Peyer's patch (tissue), 4 donors: ENCODE results near the gene CD68. TPM values are rescaled to one million over a fixed set of nuclear protein-coding genes. Genes with fewer than 3 reads are reported as not detected.

Experiments used
- DNase-seq, 3 donors: peaks; one replicate each; pipeline ENCODE4 v3.0.0-alpha.2; 2017 to 2019
- H3K27ac ChIP-seq, 4 donors: fragments of 200-600 bp; sonication (generic); one replicate each; pipeline ENCODE4 v1.5.1; 2016 to 2019
- H3K27me3 ChIP-seq, 2 donors: fragments of 200-600 bp; sonication (generic); one replicate each; pipeline ENCODE4 v1.5.1; 2019
- H3K36me3 ChIP-seq, 3 donors: fragments of 200-600 bp; sonication (generic); one replicate each; pipeline ENCODE4 v1.5.1; 2016 to 2019
- H3K4me1 ChIP-seq, 4 donors: fragments of 200-600 bp; sonication (generic); one replicate each; pipeline ENCODE4 v1.5.1; 2016 to 2019
- H3K4me3 ChIP-seq, 4 donors: fragments of 200-600 bp; sonication (generic); 1 replicate in 3 of 4; 2 replicates in 1 of 4; pipeline ENCODE4 v1.5.1; 2016 to 2019; ENCODE audit warnings: mild to moderate bottlenecking in 1 of 4
- H3K9me3 ChIP-seq, 4 donors: fragments of 200-600 bp; sonication (generic); one replicate each; pipeline ENCODE4 v1.5.1; 2016 to 2019; ENCODE audit warnings: mild to moderate bottlenecking in 1 of 4
- CTCF ChIP-seq, 6 experiments: fragments of 450-650 bp in 4 of 6; fragments of 200-600 bp in 2 of 6; sonication (generic) in 1 of 6; IDR thresholded peaks; one replicate each; pipeline ENCODE4 v1.5.1; 2017 to 2019; ENCODE audit warnings: antibody characterized with exemption in 6 of 6, mild to moderate bottlenecking in 3 of 6, moderate library complexity in 1 of 6
- POLR2A ChIP-seq, 2 donors: fragments of 450-650 bp; IDR thresholded peaks; one replicate each; pipeline ENCODE4 v1.5.1; 2017; ENCODE audit warnings: antibody characterized with exemption in 2 of 2, mild to moderate bottlenecking in 2 of 2, moderate library complexity in 2 of 2
- total RNA-seq, 4 donors: library from RNA; depleted of rRNA; stranded (reverse); fragments of >200 nt; gene quantifications; one replicate each; pipeline ENCODE4 v1.1.0, GENCODE V29; 2016

Gene CD68
- total RNA-seq, 4 donors from 2014 or later = 42.1 to 149 (median 124) TPM

GRCh38 chr17:7580604-7581575, 1.5 kb downstream of the CD68 start:
- TF ChIP-seq CTCF (IDR thresholded peaks at IDR 0.05) = no peak
- TF ChIP-seq POLR2A (IDR thresholded peaks at IDR 0.05) = no peak
- Histone ChIP-seq H3K36me3 (peaks cover 0 to 30% (median 0%) of the 10 kb centered on the region in 3 donors), H3K4me1 (peaks cover 10 to 80% (median 38%) of the 10 kb centered on the region in 4 donors), H3K4me3 (peak overlapping the region in 2 of 4 donors; percentile 48 to 54), H3K27me3 (no peaks in the 10 kb centered on the region), H3K27ac (peak overlapping the region; percentile 83 to 93 (median 90)), H3K9me3 (no peaks in the 10 kb centered on the region)
- DNase-seq = no peak

GRCh38 chr17:7582396-7583252, 3.2 kb downstream of the CD68 start:
- no peak for TF ChIP-seq CTCF (IDR thresholded peaks at IDR 0.05)
- TF ChIP-seq POLR2A (IDR thresholded peaks at IDR 0.05) = no peak
- peak overlapping the region; percentile 52 to 75 (median 68) for H3K4me3 ChIP-seq
- no peaks in the 10 kb centered on the region for H3K9me3 ChIP-seq
- H3K36me3 ChIP-seq = peaks cover 0 to 18% (median 0%) of the 10 kb centered on the region in 3 donors
- peak overlapping the region; percentile 88 to 96 (median 92) for H3K27ac ChIP-seq
- DNase-seq = no peak
- no peaks in the 10 kb centered on the region for H3K27me3 ChIP-seq
- H3K4me1 ChIP-seq = peaks cover 10 to 64% (median 38%) of the 10 kb centered on the region in 4 donors

- peak within 1 kb of the TSS; percentile 88 to 96 (median 92) for H3K27ac ChIP-seq
- H3K36me3 ChIP-seq = peaks cover 0 to 18% (median 0%) of the 10 kb centered on the region in 3 donors
- DNase-seq = peak; percentile 89 to 98 (median 96)
- peaks cover 10 to 57% (median 38%) of the 10 kb centered on the region in 4 donors for H3K4me1 ChIP-seq
- TF ChIP-seq POLR2A (IDR thresholded peaks at IDR 0.05) = peak; percentile 33 to 71
- TF ChIP-seq CTCF (IDR thresholded peaks at IDR 0.05) = no peak
- peak within 1 kb of the TSS; percentile 52 to 75 (median 68) for H3K4me3 ChIP-seq
- H3K27me3 ChIP-seq = no peaks in the 10 kb centered on the region
- H3K9me3 ChIP-seq = no peaks in the 10 kb centered on the region
Observed at GRCh38 chr17:7583253-7584109, 4.0 kb downstream of the CD68 start, which contains the start of gene MPDU1. Gene MPDU1 (plus strand): TSS chr17:7583852. CDS start chr17:7583863, 11 bp downstream.

GRCh38 chr17:7586673-7587419, 7.4 kb downstream of the CD68 start:
- Histone ChIP-seq H3K36me3 (peaks cover 0 to 23% (median 0%) of the 10 kb centered on the region in 3 donors), H3K9me3 (no peaks in the 10 kb centered on the region), H3K4me3 (no peak overlapping the region), H3K27me3 (no peaks in the 10 kb centered on the region), H3K4me1 (peaks cover 5 to 34% (median 15%) of the 10 kb centered on the region in 4 donors), H3K27ac (peak overlapping the region in 2 of 4 donors; percentile 7 to 11)
- peak in 2 of 3 donors; percentile 67 to 74 for DNase-seq
- TF ChIP-seq POLR2A (IDR thresholded peaks at IDR 0.05) = no peak
- peak in 4 of 6 experiments; percentile 18 to 67 (median 54) for TF ChIP-seq CTCF (IDR thresholded peaks at IDR 0.05)
